HG03558 (cell line): ENCODE data around the gene TBC1D14.

ENCODE experiments used
- ATAC-seq: cut with Tn5 transposase; IDR thresholded peaks from one replicate; pipeline ENCODE4 v1.9.1; 2021; ENCODE audit warnings: moderate number of reproducible peaks; ENCODE audit not compliant: unreplicated experiment; ENCODE audit errors: extremely low read depth

The TBC1D14 gene

DNA sequence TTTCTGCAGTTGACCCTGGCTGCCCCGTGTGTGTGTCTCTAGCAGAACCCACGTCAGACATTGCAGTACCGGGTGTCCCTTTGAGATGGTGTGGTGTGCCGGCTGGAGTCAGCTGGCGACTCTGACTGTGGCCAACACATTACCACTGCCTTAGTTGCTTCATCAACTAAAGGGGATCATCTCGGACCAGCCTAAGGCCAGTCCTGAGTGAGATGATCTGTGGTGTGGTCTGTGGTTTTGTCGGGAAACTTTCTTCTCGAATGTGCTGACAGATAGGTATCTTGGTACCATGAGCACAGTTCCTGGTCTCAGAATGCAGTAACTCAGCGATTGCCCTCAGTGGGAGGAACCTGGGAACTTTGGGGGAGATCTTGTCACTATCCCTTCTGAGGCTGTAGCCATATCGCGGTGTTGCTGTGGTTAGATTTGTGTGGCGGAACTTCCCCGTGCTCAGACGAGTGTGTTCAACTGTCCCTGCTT lies 15.8 kb downstream of the TBC1D14 start:
- no peak for ATAC-seq

DNA sequence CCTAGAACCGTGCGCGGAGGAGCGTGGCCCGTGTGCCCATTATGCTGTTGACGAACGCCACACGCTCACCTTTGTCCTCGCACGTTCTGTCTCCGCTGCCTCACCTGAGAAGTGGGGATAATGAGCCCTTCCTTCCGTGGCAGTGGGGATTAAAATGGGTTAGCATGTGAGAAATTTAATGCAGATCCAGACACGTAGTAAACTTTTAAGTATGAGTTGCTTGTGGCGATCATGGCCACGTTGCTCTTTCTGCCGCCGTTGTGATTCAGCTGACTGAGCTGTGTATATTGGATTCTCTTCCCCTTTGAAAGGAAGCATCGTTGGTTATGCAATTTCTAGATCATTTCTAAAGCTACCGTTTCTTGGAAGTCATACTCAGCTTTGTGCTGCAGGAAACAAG lies 16.5 kb downstream of the TBC1D14 start:
- no peak for ATAC-seq

DNA sequence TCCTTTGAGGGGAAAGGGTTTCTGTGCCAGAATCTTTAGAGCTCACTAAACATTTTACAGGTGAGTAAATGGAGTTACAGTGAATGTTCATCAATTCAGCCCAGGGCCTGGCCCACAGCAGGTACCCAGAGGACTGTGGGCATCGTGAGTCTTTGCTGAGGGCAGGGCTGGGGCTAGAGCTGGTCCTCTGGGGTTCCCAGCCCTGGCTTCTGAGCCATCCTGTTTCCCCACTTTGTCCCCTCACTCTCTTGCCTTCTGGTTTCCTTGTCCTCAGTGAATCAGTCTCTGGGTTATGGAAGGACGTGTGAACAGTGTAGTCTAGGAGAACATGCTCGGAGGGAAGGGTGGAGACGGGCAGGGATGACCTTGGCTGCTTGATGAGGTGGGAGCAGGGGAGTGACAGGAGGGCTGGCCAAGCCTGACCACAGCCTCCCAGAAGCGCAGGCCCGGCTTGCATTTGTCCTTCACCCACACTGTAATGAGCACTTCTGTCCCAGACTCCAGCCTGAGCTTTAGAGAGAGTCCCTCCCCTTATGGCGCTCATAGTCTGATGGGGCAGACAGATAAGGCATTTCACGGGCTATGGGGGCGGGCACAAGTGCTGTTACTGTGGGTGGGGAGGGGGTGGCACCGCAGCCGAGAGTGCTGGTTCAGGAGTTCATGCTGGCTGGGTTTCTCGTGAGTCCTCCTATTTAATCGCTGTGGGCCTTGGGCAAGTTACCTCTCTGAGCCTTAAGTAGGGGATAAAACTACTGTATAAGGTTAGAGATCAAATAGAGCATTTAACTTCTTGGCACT lies 17.3 kb downstream of the TBC1D14 start:
- ATAC-seq = no peak

DNA sequence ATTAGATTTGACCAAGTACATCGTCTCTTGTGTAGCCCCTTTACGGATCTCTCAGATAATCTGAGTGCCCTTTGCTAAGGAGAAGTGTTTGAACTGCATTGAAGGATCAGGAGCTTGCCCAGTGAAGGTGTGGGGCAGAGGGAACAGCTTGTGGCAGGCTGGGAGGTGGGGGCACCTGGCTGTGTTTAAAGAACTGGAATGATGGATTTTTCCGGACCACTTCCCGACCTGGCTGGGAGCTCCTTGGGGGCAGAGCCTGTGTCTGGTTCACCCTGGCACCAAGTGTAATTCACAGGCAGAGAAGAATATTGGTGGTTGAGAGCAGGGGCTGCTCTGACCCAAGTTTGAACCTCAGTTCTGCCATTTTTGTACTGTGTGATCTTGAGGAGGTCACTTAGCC lies 18.5 kb downstream of the TBC1D14 start:
- no peak for ATAC-seq

DNA sequence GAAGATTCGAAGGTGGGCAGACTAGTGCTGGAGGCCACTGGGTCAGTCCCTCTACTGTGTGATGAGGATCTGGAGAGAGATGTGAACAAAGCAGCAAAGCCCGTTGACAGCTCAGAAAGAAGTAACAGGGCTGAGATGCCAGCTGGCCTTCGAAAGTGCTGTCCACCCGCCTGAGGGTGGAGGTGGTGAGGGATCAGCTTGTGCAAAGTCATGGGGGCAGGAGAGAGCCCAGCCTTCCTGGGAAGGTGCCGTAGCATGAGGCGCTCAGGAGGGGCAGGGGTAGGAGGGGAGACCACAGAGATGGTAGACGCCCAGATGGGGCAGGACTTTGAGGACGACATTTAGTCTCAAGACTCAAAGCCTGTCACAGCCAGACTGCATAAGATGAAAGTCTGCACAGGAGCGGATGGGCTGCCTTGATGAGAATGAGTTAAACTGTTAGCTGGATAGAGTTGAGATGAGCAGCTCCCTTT lies 19.7 kb downstream of the TBC1D14 start:
- ATAC-seq = no peak

DNA sequence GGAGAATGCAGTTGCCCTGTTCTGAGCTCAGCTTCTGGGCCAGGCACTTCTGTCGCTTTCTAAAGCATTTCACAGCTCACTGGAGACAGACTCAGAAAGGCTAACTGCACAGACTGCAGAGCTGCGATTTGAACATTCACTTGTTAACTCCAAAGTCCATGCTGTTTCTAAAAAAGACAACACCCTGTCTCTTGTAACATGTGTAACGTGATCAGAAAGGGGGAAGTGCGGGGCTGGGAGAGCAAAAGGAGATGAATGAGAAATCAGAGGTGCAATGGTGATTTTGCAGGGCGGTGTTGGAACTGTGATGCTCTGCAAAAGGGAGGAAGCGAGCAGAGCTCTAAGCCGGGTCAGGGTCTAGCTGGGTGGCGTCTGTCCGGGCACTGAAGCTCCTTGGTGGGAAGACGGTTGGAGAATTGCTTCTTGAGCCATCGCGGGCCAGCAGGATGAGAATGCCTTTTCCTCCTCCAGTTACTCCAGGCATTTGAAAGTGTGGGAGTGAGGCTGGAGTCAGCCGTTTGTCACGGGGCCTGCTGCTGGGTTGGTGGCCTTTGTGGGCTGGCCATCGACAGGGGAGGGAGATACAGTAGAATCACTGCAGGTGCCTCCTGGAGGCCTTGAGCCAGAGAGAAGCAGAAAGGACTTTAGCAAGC lies 20.3 kb downstream of the TBC1D14 start:
- ATAC-seq = no peak

DNA sequence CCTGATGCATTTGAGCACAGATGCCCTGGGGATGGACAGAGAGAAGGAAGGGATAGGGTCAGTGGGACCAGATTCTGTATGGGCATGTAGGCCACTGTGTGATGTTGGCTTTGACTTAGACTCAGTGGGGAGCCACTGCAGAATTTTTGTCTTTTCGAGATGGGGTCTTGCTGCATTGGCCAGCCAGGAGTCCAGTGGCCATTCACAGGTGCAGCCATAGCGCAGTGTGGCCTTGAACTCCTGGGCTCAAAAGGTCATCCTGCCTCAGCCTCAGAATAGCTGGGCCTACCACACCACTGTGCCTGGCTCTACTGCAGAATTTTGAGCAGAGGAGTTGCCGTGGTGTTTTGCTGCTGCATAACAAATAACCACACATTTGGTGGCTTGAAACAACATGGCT lies 22.8 kb downstream of the TBC1D14 start:
- no peak for ATAC-seq

DNA sequence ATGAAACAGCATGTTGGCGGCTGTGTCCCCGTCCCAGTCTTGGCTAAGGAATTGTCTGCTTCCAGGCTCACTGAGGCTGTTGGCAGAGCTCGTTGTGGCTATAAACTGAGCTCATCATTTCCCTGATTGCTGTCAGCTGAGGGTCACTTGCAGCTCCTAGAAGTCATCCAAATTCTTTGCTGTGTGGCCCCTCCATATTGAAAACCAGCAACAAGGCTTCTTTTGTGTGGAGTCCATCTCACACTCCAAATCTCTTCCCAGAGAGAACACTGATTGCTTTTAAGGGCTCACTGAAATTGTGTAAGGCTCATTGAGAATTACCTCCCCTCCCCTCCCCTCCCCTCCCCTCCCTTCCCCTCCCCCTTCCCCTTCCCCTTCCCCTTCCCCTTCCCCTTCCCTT lies 23.3 kb downstream of the TBC1D14 start:
- no peak for ATAC-seq

DNA sequence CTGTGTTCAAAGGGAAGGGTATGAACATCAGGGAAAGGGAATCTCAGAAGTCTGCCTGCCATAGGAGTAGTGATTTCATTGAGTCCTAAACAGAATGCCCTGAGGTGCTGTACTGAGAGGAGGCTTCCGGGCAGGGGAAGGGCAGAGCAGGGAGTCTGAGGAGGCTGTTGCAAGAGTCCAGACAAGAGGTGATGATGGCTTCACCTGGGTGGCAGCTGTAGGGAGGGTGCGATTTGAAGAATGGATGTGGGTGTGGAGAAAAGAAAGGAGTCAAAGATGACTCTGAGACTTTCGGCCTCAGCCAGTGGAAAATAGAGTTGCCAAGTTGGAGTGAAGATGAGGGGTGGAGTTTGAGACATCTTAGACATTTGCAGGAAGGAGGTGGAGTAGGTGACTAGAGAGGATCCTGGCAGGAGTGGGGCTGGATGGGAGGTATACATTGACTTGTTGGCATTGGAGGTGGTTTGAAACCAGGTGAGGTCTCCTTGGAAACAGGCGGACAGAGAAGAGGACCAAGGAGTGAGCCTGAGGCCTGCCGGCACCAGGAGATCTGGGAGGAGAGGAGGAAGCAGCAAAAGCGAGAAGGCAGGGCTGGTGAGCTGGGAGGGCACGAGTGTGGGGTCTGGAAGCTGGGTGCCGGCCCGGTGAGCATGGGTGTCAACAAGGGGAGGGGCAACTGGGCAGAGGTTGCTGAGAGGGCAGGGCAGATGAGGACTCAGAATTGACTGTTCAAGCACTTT lies 24.2 kb downstream of the TBC1D14 start:
- no peak for ATAC-seq

DNA sequence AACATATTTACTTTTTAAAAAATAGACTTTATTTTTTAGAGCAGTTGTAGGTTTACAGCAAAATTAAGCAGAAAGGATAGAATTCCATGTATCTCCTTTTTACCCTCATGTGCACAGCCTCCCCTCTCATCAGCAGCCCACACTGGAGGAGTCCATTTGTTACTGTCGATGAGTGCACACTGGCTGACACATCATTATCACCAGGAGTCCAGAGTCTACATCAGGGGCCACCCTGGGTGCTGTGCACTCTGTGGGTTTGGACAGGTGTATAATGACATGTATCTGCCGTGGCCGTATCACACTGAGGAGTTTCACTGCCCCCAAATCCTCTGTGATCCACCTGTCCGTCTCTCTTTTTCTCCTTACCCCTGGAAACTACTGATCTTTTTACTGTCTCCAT lies 26.3 kb downstream of the TBC1D14 start:
- no peak for ATAC-seq

DNA sequence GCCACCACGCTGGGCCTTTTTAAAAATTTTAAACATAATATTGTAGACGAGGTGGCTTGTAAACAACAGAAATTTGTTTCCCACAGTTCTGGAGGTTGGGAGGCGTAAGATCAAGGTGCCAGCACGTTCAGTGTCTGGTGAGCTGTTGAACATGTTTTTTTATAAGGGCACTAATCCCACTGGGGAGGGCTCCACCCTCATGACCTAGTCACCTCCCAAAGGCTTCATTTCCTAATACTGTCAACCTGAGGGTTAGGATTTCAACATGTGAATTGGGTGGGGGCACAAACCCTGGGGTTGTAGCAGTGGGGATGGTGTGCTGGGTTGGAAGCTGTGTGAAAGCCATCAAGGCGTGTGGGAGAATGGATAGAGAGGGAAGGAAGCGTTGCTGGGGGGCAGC lies 27.6 kb downstream of the TBC1D14 start:
- ATAC-seq = no peak

DNA sequence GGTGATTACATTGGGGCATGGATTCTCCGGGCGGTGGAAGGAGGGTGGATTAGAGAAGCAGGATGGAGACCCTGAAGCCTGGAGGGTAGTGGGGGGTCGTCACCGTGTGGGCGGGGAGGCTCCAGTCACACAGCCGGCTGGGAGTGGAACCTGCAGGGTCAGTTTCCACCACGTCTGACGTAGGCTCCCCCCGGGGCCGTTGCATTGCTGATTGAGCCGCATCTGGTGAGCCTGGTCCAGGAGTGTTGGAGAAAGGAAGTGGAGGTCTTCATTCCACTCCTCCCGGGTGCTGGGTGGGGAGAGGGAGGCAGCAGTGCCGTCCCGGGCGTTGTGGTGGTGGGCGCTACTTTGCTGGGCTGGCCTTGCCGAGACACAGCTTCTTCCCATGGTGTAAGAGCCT lies 28.1 kb downstream of the TBC1D14 start:
- ATAC-seq = no peak

DNA sequence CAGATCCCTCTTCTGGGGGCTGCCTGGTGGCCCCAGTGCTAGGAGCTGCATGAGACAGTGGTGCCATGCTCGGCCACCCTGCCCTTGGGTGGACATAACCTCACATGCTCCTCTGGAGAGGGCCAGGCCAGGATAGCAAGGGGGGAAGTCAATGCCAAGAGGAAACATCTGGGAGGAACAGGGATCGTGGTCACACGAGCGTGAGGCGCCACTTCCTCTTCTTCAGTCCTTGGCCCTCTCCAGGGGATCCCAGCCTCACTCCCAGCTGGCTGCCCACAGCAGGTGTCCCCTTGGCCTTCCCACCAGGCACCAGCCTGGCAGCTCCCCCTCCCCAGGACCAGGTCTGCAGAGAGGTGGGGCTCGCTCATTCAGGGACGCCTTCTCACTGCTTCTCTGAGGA lies 28.6 kb downstream of the TBC1D14 start:
- ATAC-seq = no peak

DNA sequence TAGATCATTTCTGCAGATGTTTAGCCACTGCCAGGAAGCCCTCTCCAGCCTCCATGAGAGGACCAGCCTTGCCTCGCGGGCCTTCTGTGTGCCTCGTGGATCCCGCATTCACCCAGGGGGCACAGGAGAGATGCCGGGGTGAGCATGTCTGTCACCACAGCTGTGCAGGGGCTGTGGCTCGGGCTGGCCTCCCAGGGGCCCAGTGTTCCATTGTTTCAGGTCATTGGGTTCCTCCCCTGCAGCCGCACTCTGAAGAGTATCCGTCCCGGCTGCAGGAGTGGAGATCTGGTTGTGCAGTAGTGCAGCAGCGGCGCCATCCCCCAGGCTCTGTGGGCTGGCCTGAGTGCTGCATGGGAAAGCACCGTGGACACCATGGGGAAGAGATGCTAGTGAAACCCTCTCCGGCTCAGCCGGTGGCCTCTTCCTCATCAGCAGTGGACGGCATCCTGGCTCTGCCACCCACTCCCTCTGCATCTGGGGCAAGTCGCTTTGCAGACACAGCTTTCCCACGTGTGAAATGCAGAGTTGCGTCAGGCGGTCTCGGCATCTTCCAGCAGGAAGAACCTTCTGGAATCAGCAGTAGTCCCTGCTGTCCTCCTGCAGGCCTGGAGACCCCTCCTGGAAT lies 29.1 kb downstream of the TBC1D14 start:
- no peak for ATAC-seq

DNA sequence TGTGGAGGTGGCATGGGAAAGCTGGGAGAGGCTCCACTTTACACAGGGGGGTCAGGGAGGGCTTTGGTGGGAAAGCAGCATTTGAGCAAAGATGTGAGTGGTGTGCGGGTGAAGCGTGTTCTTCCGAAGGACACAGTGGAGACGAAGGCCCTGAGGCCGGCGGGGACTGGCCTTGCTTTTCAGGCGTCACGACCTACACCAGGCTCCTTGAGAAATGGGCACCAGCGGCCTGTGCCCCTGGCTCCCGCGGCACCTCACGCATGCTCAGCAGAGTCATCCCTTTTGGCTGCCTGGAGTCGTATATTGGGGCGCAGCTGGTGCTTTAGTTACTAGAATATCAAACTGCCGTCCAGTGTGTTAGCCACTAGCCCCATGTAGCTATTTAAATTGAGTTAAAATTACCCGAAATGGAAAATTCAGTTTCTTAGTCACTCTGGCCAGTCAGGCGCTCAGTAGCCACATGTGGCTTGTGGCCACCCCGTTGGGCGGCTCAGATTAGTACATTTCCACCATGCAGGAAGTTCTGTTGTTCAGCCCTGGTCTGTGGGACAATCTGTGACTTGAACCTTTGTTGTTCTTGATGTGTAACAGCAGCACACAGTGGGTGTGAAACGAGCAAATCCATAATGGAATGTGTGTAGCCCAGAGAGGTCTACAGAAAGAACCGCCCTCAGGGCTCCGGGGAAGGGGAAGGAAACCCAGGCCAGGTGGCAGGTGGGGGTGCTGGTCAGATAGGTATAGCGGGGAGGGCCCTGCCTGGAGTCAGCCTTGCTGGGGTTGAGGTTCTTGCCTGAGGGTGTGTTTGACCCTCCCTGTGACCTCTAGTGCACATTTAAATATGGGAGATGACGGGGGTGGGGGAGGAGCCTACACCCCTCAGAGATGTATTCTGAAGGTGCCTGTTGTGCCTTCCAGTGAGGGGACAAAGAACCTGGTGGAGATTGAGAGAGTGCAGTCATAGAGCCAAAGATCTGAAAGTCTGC lies 30.4 kb downstream of the TBC1D14 start:
- no peak for ATAC-seq

DNA sequence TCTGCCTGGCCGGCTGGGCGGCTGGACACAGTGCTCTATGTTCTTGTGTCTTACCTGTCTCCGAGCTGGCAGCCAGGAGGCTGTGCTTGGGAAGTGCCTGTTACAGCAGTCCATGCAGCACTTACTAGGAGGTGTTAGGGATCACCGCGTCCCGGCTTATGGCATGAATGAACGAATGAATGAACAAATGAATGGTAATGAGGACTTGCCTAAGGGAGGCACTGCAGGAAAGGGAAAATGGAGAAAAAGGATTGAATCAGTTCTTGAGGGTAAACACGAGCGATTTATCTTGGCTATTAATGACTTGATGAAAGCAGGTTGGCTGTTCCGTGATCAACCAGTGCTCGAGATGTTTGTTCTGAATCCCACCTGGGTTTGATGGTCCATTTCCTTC lies 31.1 kb downstream of the TBC1D14 start:
- ATAC-seq = no peak

DNA sequence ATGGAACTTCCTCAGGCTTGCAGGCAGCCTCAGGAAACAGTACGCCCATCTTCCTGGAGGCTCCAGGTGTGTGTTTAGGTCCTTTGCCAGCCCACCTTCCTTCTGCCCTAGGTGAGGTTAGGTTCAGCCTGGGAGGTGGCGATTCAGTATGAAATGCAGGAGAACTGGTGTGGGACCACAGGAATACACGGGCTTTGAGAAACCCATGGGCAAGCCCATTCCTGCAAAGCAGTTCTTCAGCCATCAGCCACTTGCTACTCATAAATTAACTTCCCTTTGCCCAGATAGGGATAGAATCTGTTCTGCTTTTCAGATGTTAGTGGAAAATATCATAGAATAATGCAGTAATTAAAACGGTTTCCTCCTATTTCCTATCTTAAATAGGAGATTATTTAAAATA lies 32.2 kb downstream of the TBC1D14 start:
- ATAC-seq = no peak

DNA sequence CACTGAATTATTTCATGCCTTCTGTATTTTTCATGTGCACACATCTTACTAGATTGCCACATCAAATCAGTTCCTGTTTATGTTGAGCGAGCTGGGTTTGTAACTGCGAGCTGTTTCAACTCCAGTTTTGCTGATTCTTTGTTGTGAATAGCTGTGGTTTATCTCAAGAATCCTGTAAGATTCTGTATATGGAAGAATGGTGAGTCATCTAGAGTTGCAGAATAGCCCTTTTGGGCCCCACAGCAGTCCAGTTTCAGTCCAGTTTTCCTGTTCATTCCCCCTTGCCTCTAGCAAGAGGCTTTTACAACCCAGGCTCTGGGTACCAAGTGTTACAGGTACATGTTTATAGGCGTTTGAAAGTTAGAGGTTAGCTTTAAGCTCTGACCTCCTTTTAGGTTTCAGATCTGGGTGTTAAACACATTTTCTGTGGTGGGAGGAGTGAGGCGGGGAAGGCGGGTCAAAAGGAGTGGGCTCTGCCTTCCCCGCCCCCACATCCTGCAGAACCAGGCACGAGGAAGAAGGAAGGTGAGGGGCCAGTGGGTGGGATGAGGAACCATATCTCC lies 32.7 kb downstream of the TBC1D14 start:
- ATAC-seq = peak; percentile 72
